Measurements from ENCODE around the gene EDDM13. TPM values are rescaled to one million over a fixed set of nuclear protein-coding genes. Genes with fewer than 3 reads are reported as not detected.

The EDDM13 gene
- total and polyA plus RNA-seq, 9 donors, result 0.28 TPM; not detected in 8

DNA sequence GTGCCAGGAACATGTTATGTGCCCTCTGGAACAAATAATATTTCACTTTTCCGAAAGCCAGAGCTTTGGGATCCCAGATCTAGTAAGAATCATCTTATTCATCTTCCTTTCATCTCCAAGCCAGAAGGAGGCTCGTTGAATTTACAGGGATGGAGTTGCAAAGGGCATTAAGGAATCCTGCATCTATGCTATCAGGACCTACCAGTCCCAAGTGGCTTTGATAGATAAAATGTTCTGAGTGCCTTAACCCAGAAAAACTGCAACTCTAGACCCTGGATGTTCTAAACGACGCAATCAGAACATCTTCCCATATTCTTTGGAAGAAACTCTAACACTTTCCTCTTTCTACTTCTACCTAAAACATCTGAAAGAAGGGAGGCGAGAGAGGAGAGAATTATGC, 9.2 kb upstream of the EDDM13 start:
- Histone ChIP-seq H3K4me1 (ENCODE audit: insufficient read depth) (no peaks in the 10 kb centered on the region), H3K4me3 (no peak overlapping the region), H3K27ac (no peak overlapping the region), H3K36me3 (no peaks in the 10 kb centered on the region), H3K9me3 (no peaks in the 10 kb centered on the region), H3K27me3 (no peaks in the 10 kb centered on the region)
- no peak for DNase-seq
- intact Hi-C loops (cut with DNase I), result no loop called here
- WGBS, 3 donors, result 93 to 96% (median 94%) methylated on average over 5 of the region's 5 CpGs
- TF ChIP-seq, protein P1, sequence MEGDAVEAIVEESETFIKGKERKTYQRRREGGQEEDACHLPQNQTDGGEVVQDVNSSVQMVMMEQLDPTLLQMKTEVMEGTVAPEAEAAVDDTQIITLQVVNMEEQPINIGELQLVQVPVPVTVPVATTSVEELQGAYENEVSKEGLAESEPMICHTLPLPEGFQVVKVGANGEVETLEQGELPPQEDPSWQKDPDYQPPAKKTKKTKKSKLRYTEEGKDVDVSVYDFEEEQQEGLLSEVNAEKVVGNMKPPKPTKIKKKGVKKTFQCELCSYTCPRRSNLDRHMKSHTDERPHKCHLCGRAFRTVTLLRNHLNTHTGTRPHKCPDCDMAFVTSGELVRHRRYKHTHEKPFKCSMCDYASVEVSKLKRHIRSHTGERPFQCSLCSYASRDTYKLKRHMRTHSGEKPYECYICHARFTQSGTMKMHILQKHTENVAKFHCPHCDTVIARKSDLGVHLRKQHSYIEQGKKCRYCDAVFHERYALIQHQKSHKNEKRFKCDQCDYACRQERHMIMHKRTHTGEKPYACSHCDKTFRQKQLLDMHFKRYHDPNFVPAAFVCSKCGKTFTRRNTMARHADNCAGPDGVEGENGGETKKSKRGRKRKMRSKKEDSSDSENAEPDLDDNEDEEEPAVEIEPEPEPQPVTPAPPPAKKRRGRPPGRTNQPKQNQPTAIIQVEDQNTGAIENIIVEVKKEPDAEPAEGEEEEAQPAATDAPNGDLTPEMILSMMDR (IDR thresholded peaks at IDR 0.05), result no peak
- TF ChIP-seq POLR2A (IDR thresholded peaks at IDR 0.05), result no peak
- no peak for TF ChIP-seq EP300 (IDR thresholded peaks at IDR 0.05)

DNA sequence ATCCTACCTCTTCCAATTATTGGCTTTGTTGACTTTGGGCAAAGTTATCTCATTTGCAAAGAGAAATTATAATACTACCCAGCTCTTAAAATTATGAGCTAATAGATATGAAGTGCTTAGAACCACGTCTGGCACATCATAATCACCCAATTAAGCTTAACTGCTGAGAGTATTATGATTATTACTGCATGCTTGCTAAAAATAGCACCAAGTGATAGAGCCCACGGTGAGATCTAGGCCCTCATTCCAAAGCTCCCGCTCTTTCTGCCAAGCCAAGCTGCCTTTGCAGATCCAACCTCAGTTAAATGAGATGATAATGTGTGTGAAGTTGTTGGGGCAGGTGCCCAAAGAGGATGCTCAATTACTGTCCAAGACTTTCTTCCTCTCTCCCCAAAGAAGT, 6.5 kb upstream of the EDDM13 start:
- Histone ChIP-seq H3K4me3 (no peak overlapping the region), H3K4me1 (ENCODE audit: insufficient read depth) (no peaks in the 10 kb centered on the region), H3K27me3 (no peaks in the 10 kb centered on the region), H3K27ac (no peak overlapping the region), H3K9me3 (no peaks in the 10 kb centered on the region), H3K36me3 (no peaks in the 10 kb centered on the region)
- intact Hi-C loops (cut with DNase I), result no loop called here
- TF ChIP-seq, protein P1 (IDR thresholded peaks at IDR 0.05), result no peak
- no peak for TF ChIP-seq EP300 (IDR thresholded peaks at IDR 0.05)
- no peak for TF ChIP-seq POLR2A (IDR thresholded peaks at IDR 0.05)
- WGBS, 3 donors, result 4 to 56% (median 52%) methylated on average over 3 of the region's 3 CpGs
- DNase-seq, result no peak

DNA sequence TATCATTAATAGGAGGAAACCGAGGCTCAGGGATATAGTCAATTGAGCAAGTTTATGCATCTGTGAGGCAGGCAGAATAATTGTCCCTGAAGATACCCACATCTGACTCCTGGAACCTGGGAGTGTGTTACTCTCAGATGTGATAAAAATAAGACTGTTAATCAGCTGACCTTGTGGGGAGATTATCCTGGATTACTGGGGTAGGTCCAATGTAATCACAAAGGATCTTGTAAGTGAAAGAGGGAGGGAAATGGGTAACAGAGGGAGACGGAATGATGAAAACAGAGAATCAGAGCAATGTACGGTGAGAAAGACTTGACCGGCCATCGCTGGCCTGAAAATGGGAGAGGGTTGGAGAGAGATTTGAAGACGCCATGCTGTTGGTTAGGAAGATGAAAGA, 3.2 kb upstream of the EDDM13 start:
- H3K4me1 ChIP-seq (ENCODE audit: insufficient read depth), result no peaks in the 10 kb centered on the region
- H3K27ac ChIP-seq, result no peak overlapping the region
- no peaks in the 10 kb centered on the region for H3K9me3 ChIP-seq
- no peaks in the 10 kb centered on the region for H3K36me3 ChIP-seq
- no peak overlapping the region for H3K4me3 ChIP-seq
- intact Hi-C loops (cut with DNase I), result no loop called here
- no peaks in the 10 kb centered on the region for H3K27me3 ChIP-seq
- no peak for DNase-seq
- WGBS, 3 donors, result 81 to 97% (median 95%) methylated on average over 6 of the region's 6 CpGs
- TF ChIP-seq EP300 (IDR thresholded peaks at IDR 0.05) (no peak), POLR2A (IDR thresholded peaks at IDR 0.05) (no peak)
- TF ChIP-seq, protein P1 (IDR thresholded peaks at IDR 0.05), result no peak

DNA sequence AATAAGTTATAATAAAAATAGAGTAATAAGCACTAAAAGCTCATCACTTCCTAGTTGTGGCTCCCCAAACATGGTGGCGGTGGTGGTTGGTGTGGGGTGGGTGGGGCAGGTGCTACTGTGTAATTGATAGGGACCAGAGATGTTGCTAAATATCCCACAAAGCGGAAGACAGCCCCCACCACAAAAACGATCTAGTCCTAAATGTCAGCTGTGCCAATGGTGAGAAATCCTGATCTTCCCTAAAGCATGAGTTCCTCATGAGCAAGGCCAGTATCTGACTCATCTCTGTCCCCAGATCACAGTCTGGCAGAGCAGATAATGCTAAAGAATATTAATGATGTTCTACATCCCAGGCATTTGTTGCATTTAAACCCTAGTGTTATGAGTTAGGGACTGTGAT, 1.9 kb upstream of the EDDM13 start:
- TF ChIP-seq EP300 (IDR thresholded peaks at IDR 0.05) (no peak), POLR2A (IDR thresholded peaks at IDR 0.05) (no peak)
- TF ChIP-seq, protein P1 (IDR thresholded peaks at IDR 0.05), result no peak
- H3K9me3 ChIP-seq, result no peaks in the 10 kb centered on the region
- intact Hi-C loops (cut with DNase I), result no loop called here
- no peaks in the 10 kb centered on the region for H3K27me3 ChIP-seq
- no peak for DNase-seq
- WGBS, 3 donors, result 83 to 88% (median 85%) methylated on average over 3 of the region's 3 CpGs
- no peak overlapping the region for H3K27ac ChIP-seq
- no peaks in the 10 kb centered on the region for H3K36me3 ChIP-seq
- no peak overlapping the region for H3K4me3 ChIP-seq
- no peaks in the 10 kb centered on the region for H3K4me1 ChIP-seq (ENCODE audit: insufficient read depth)

DNA sequence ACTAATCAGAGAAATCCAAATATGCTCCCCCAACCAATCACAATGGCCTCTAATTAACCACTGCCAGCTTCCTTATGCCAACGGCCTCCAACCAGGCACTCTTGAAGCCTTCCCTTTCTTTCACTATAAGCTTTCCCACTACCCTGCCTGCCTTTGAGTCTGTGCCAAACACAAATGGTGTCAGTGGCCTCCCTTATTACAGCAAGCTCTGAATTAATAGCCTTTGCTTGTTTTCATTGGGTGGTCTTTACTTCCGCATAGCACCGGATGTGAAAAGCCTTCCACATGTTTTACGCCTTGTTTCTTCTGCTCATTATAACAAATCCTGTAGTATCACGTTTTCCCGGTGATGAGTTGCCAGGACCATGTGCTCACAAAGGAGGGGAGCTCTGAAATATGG, 1.4 kb upstream of the EDDM13 start:
- Histone ChIP-seq H3K4me1 (ENCODE audit: insufficient read depth) (no peaks in the 10 kb centered on the region), H3K36me3 (no peaks in the 10 kb centered on the region), H3K4me3 (no peak overlapping the region), H3K9me3 (no peaks in the 10 kb centered on the region), H3K27ac (no peak overlapping the region), H3K27me3 (no peaks in the 10 kb centered on the region)
- intact Hi-C loops (cut with DNase I), result no loop called here
- TF ChIP-seq POLR2A (IDR thresholded peaks at IDR 0.05) (no peak), EP300 (IDR thresholded peaks at IDR 0.05) (no peak)
- TF ChIP-seq, protein P1 (IDR thresholded peaks at IDR 0.05), result no peak
- no peak for DNase-seq
- WGBS, 3 donors, result 68 to 81% (median 69%) methylated on average over 6 of the region's 6 CpGs

Measured in ovary (tissue), 9 donors.